ENCODE measurements around the gene BMERB1.
"Not testable (repeated sequence)": the region's sequence is repeated elsewhere in the genome, so short reads cannot be mapped to it uniquely, and the experiment has no call there.

GRCh38 chr16:15395631-15396508 is 38.5 kb upstream of the BMERB1 start, which contains the start of gene MPV17L:
- not testable (repeated sequence) for TF ChIP-seq SPI1 (IDR thresholded peaks at IDR 0.05; ENCODE audit: low read depth, low read length); POLR2A (IDR thresholded peaks at IDR 0.05; ENCODE audit: low read depth, low read length); POLR2AphosphoS5 (IDR thresholded peaks at IDR 0.05; ENCODE audit: low read depth, low read length); TAF1 (IDR thresholded peaks at IDR 0.05; ENCODE audit: low read depth, low read length); POU2F2 (IDR thresholded peaks at IDR 0.05; ENCODE audit: low read depth, low read length); PAX5 (IDR thresholded peaks at IDR 0.05; ENCODE audit: insufficient read depth, low read length, severe bottlenecking)

Data from GM12891 (cell line).